PC-3 (cell line): ENCODE results near the gene UGT2B11. TPM values are rescaled to one million over a fixed set of nuclear protein-coding genes. Genes with fewer than 3 reads are reported as not detected.

Experiments
- ATAC-seq: fragments of 200-7000 bp; cut with Tn5 transposase; 2 replicates; pipeline ENCODE4 v1.9.1; 2020; ENCODE audit warnings: mild to moderate bottlenecking, moderate library complexity
- BruUV-seq: library from RNA; stranded (reverse); fragments of 400-500 nt; replicated peaks from 2 replicates; lab custom pipeline; 2021; lab: Mats Ljungman, UMichigan
- CTCF ChIA-PET: fragments of 300-600 bp; sonication (Branson Sonifier 250); formaldehyde crosslinking; loops from one replicate; lab custom pipeline; 2022; ENCODE audit warnings: antibody characterized with exemption; lab: Charles Lee
- POLR2A ChIA-PET: fragments of 300-600 bp; sonication (Branson Sonifier 250); formaldehyde crosslinking; loops from one replicate; lab custom pipeline; 2022; ENCODE audit warnings: antibody characterized with exemption; ENCODE audit not compliant: unreplicated experiment; lab: Charles Lee
- DNase-seq: peaks from one replicate; pipeline ENCODE4 v3.0.0-alpha.2; 2015
- H2AFZ ChIP-seq: fragments of 300-600 bp; sonication (generic); 2 replicates; pipeline ENCODE4 v1.6.0; 2016; ENCODE audit warnings: antibody characterized with exemption, low read length
- H3F3A ChIP-seq: fragments of 300-600 bp; sonication (generic); one replicate; pipeline ENCODE4 v1.6.0; 2017; ENCODE audit warnings: antibody characterized with exemption, low read length, control low read depth, mild to moderate bottlenecking; ENCODE audit not compliant: unreplicated experiment
- H3K27ac ChIP-seq: fragments of 300-600 bp; sonication (generic); 2 replicates; pipeline ENCODE4 v1.5.1; 2016; ENCODE audit warnings: mild to moderate bottlenecking, low read length
- H3K27me3 ChIP-seq: fragments of 300-600 bp; sonication (generic); 2 replicates; pipeline ENCODE4 v1.6.1; 2016; ENCODE audit warnings: low read length, mixed read lengths
- H3K36me3 ChIP-seq: fragments of 300-600 bp; sonication (generic); 2 replicates; pipeline ENCODE4 v1.6.1; 2016; ENCODE audit warnings: low read depth, mixed run types, low read length, mixed read lengths
- H3K4me1 ChIP-seq: fragments of 300-600 bp; sonication (generic); 2 replicates; pipeline ENCODE4 v1.5.1; 2016; ENCODE audit warnings: low read length; ENCODE audit not compliant: insufficient read depth
- H3K4me2 ChIP-seq: fragments of 300-600 bp; sonication (generic); 2 replicates; pipeline ENCODE4 v1.6.0; 2016; ENCODE audit warnings: low read length
- H3K4me3 ChIP-seq: fragments of 300-600 bp; sonication (generic); 2 replicates; pipeline ENCODE4 v1.5.1; 2016; ENCODE audit warnings: mild to moderate bottlenecking, low read length, mixed read lengths
- H3K79me2 ChIP-seq: fragments of 300-600 bp; sonication (generic); 2 replicates; pipeline ENCODE4 v1.6.1; 2017; ENCODE audit warnings: low read length, mixed read lengths
- H3K9ac ChIP-seq: fragments of 300-600 bp; sonication (generic); 2 replicates; pipeline ENCODE4 v1.6.0; 2016; ENCODE audit warnings: mild to moderate bottlenecking, low read length
- H3K9me2 ChIP-seq: fragments of 300-600 bp; sonication (generic); replicated peaks from 2 replicates; pipeline ENCODE4 v1.6.1; 2016; ENCODE audit warnings: mixed run types, low read length, mixed read lengths
- H3K9me3 ChIP-seq: fragments of 300-600 bp; sonication (generic); 2 replicates; pipeline ENCODE4 v1.6.1; 2016; ENCODE audit warnings: low read length, mixed read lengths
- H4K20me1 ChIP-seq: fragments of 300-600 bp; sonication (generic); 2 replicates; pipeline ENCODE4 v1.6.1; 2016; ENCODE audit warnings: low read length, mixed read lengths
- EZH2 ChIP-seq: fragments of 300-600 bp; sonication (generic); IDR thresholded peaks from one replicate; pipeline ENCODE4 v1.6.1; 2017; ENCODE audit warnings: antibody characterized with exemption, mild to moderate bottlenecking, low read length; ENCODE audit not compliant: unreplicated experiment
- EZH2phosphoT487 ChIP-seq: fragments of 300-600 bp; sonication (generic); IDR thresholded peaks from 2 replicates; pipeline ENCODE4 v1.6.1; 2018; ENCODE audit warnings: mild to moderate bottlenecking, antibody characterized with exemption, low read length, borderline replicate concordance
- intact Hi-C: fragments of 100-400 bp; cut with micrococcal nuclease; formaldehyde crosslinking; loops from 2 replicates; pipeline ENCODE4 v1.9.0; 2023
- total RNA-seq: library from RNA; depleted of rRNA; stranded (reverse); fragments of >200 nt; gene quantifications from 2 replicates; pipeline ENCODE4 v1.2.3, GENCODE V29; 2014; rRNA removed
- TF ChIP-seq, protein P1 (sequence below): fragments of 300-600 bp; sonication (generic); conservative IDR thresholded peaks from 2 replicates; pipeline ENCODE4 v1.5.1; 2017; ENCODE audit warnings: antibody characterized with exemption, low read depth, mild to moderate bottlenecking, low read length

UGT2B11 gene
- total RNA-seq, 1 experiment from 2014 or later: not detected

DNA sequence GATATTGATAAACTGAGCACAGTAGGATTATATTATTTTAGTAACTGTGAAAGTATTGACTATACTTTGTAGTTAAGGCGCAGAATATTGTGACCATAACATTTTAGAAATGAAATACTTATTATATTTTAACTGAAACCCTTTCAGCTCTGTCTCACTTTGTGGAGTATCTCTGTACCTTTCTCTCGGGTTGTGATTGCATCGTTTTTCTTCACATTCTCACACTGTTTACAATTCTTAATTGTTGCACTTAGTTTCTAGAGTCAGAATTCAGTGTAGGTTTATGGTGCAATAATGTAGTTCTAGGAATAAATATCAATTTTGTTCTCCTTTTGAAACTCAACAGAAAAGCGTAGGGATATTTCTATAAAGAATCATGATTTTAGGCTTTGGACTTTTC is 60.5 kb downstream of the UGT2B11 start:
- DNase-seq (no peak), ATAC-seq (no peak)
- Histone ChIP-seq H3F3A (no peaks in the 10 kb centered on the region), H4K20me1 (no peaks in the 10 kb centered on the region), H3K9ac (no peak overlapping the region), H3K27ac (no peak overlapping the region), H3K9me3 (no peaks in the 10 kb centered on the region), H3K4me1 (no peaks in the 10 kb centered on the region), H3K27me3 (no peaks in the 10 kb centered on the region), H3K4me3 (no peak overlapping the region), H3K79me2 (no peaks in the 10 kb centered on the region), H2AFZ (no peak overlapping the region), H3K36me3 (no peaks in the 10 kb centered on the region), H3K4me2 (no peak overlapping the region), H3K9me2 (no peaks in the 10 kb centered on the region)
- CTCF ChIA-PET: no interaction called here
- intact Hi-C loops: no loop called here
- TF ChIP-seq, protein P1, sequence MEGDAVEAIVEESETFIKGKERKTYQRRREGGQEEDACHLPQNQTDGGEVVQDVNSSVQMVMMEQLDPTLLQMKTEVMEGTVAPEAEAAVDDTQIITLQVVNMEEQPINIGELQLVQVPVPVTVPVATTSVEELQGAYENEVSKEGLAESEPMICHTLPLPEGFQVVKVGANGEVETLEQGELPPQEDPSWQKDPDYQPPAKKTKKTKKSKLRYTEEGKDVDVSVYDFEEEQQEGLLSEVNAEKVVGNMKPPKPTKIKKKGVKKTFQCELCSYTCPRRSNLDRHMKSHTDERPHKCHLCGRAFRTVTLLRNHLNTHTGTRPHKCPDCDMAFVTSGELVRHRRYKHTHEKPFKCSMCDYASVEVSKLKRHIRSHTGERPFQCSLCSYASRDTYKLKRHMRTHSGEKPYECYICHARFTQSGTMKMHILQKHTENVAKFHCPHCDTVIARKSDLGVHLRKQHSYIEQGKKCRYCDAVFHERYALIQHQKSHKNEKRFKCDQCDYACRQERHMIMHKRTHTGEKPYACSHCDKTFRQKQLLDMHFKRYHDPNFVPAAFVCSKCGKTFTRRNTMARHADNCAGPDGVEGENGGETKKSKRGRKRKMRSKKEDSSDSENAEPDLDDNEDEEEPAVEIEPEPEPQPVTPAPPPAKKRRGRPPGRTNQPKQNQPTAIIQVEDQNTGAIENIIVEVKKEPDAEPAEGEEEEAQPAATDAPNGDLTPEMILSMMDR: no peak
- TF ChIP-seq EZH2phosphoT487 (no peak), EZH2 (no peak)
- BruUV-seq: no TSS peak
- POLR2A ChIA-PET: no interaction called here

Other genes starting within 250 kb of the UGT2B11 start
- gene UGT2B7, start 118.3 kb downstream of the UGT2B11 start, total RNA-seq: not detected in 2 replicates
- gene UGT2B28, start 65.7 kb upstream of the UGT2B11 start, total RNA-seq: not detected in 2 replicates